ENCODE data around the gene TMED6. TPM values are rescaled to one million over a fixed set of nuclear protein-coding genes. Genes with fewer than 3 reads are reported as not detected.

TMED6 gene
- total and polyA plus RNA-seq, 2 donors from 2014 or later: 2.6 to 11.5 TPM

- no peaks in the 10 kb centered on the region for H3K27me3 ChIP-seq (ENCODE audit: control insufficient read depth, insufficient read depth, low read length)
- H3K9ac ChIP-seq (ENCODE audit: low read length in 3 of 3): peak within 1 kb of the TSS; percentile 80 to 90 (median 85)
- FAIRE-seq (peak; percentile 78), DNase-seq (peak; percentile 97 to 99 (median 98))
- H3K4me3 ChIP-seq (ENCODE audit: low read length in 3 of 3): peak within 1 kb of the TSS; percentile 69 to 86 (median 75)
- no peaks in the 10 kb centered on the region for H3K9me3 ChIP-seq (ENCODE audit: control insufficient read depth in 2 of 3, insufficient read depth in 1 of 3, low read length in 3 of 3)
- H3K4me1 ChIP-seq (ENCODE audit: control insufficient read depth in 2 of 3, insufficient read depth in 2 of 3, low read depth in 1 of 3, low read length in 3 of 3): peaks cover 4 to 14% (median 9%) of the 10 kb centered on the region in 3 donors
- H3K27ac ChIP-seq (ENCODE audit: low read depth in 2 of 2, low read length in 2 of 2): peak within 1 kb of the TSS; percentile 74 to 82
- TF ChIP-seq, protein P1, sequence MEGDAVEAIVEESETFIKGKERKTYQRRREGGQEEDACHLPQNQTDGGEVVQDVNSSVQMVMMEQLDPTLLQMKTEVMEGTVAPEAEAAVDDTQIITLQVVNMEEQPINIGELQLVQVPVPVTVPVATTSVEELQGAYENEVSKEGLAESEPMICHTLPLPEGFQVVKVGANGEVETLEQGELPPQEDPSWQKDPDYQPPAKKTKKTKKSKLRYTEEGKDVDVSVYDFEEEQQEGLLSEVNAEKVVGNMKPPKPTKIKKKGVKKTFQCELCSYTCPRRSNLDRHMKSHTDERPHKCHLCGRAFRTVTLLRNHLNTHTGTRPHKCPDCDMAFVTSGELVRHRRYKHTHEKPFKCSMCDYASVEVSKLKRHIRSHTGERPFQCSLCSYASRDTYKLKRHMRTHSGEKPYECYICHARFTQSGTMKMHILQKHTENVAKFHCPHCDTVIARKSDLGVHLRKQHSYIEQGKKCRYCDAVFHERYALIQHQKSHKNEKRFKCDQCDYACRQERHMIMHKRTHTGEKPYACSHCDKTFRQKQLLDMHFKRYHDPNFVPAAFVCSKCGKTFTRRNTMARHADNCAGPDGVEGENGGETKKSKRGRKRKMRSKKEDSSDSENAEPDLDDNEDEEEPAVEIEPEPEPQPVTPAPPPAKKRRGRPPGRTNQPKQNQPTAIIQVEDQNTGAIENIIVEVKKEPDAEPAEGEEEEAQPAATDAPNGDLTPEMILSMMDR (IDR thresholded peaks at IDR 0.05; ENCODE audit: borderline replicate concordance, extremely low read depth, insufficient read depth): peak; percentile 93
- intact Hi-C loops (cut with DNase I): no loop called here
- H3K36me3 ChIP-seq (ENCODE audit: control insufficient read depth in 2 of 3, insufficient read depth in 3 of 3, low read length in 3 of 3): peaks cover 3 to 32% (median 13%) of the 10 kb centered on the region in 3 donors
Observed at GRCh38 chr16:69339289-69340094, 12.1 kb downstream of the TMED6 start, which contains the start of the genes COG8 and NIP7. COG8 (minus strand) TSS chr16:69339564; CDS start chr16:69339552, 12 bp downstream. NIP7 (plus strand) TSS chr16:69339772; CDS start chr16:69339830, 58 bp downstream.

DNA sequence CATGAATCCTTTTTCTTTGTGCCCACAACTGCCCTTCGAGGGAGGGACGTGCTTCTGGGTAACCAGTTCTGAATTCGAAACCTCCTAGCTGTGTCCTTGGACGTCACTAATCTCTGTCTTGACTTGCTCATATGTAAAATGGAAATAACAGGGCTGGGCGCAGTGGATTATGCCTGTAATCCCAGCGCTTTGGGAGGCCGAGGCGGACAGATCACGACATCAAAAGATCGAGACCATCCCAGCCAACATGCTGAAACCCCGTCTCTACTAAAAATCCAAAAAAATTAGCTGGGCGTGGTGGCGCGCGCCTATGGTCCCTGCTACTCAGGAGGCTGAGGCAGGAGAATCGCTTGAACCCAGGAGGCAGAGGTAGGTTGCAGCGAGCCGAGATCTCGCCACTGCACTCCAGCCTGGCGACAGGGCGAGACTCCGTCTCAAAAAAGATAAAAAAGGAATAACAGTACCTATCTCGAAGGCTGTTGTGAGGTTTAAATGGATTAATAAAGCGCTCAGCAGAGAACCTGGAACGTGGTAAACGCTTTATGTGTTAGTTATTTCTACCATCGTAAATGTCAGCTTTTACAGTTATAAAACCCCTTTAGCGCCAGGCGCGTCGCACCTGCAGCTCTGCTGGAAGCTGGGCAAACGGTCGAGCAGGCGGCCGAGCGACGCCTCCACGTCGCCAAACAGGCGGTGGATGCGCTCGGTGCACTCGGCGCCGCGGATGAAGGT lies 12.9 kb downstream of the TMED6 start:
- peak in 1 of 5 donors; percentile 18 for DNase-seq
- Histone ChIP-seq H3K27ac (ENCODE audit: low read depth in 2 of 2, low read length in 2 of 2) (peak overlapping the region; percentile 74 to 82), H3K4me3 (ENCODE audit: low read length in 3 of 3) (peak overlapping the region; percentile 69 to 86 (median 75)), H3K27me3 (ENCODE audit: control insufficient read depth, insufficient read depth, low read length) (no peaks in the 10 kb centered on the region), H3K9ac (ENCODE audit: low read length in 3 of 3) (peak overlapping the region; percentile 60 to 90 (median 80)), H3K9me3 (ENCODE audit: control insufficient read depth in 2 of 3, insufficient read depth in 1 of 3, low read length in 3 of 3) (no peaks in the 10 kb centered on the region), H3K36me3 (ENCODE audit: control insufficient read depth in 2 of 3, insufficient read depth in 3 of 3, low read length in 3 of 3) (peaks cover 3 to 39% (median 21%) of the 10 kb centered on the region in 3 donors), H3K4me1 (ENCODE audit: control insufficient read depth in 2 of 3, insufficient read depth in 2 of 3, low read depth in 1 of 3, low read length in 3 of 3) (peaks cover 4 to 14% (median 9%) of the 10 kb centered on the region in 3 donors)
- intact Hi-C loops (cut with DNase I): no loop called here
- FAIRE-seq: no peak
- TF ChIP-seq, protein P1 (IDR thresholded peaks at IDR 0.05; ENCODE audit: borderline replicate concordance, extremely low read depth, insufficient read depth): no peak

DNA sequence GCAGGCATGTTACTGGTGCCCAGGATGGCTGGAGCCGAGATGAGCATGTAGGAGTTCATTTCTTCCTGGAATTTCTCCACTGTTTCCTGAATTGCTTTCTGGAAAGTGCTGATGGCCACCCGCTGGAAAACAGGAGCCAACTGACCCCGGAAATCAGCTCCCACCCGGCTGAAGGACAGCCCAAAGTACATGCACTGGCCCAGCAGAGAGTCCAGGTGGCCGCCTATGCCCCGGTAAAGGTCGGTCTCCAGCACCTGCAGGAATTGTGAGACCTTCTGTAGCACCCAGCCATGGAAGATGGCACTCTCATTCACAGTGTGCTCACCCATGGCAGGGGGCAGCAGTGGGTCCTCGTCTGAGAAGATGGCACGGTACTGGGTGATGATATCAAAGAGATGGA lies 16.9 kb downstream of the TMED6 start:
- no peaks in the 10 kb centered on the region for H3K27me3 ChIP-seq (ENCODE audit: control insufficient read depth, insufficient read depth, low read length)
- H3K36me3 ChIP-seq (ENCODE audit: control insufficient read depth in 2 of 3, insufficient read depth in 3 of 3, low read length in 3 of 3): peaks cover 6 to 38% (median 28%) of the 10 kb centered on the region in 3 donors
- no peaks in the 10 kb centered on the region for H3K9me3 ChIP-seq (ENCODE audit: control insufficient read depth in 2 of 3, insufficient read depth in 1 of 3, low read length in 3 of 3)
- peaks cover 0 to 11% (median 5%) of the 10 kb centered on the region in 3 donors for H3K4me1 ChIP-seq (ENCODE audit: control insufficient read depth in 2 of 3, insufficient read depth in 2 of 3, low read depth in 1 of 3, low read length in 3 of 3)
- TF ChIP-seq, protein P1 (IDR thresholded peaks at IDR 0.05; ENCODE audit: borderline replicate concordance, extremely low read depth, insufficient read depth): no peak
- FAIRE-seq: no peak
- peak in 1 of 5 donors; percentile 33 for DNase-seq
- no peak overlapping the region for H3K27ac ChIP-seq (ENCODE audit: low read depth in 2 of 2, low read length in 2 of 2)
- H3K4me3 ChIP-seq (ENCODE audit: low read length in 3 of 3): no peak overlapping the region
- intact Hi-C loops (cut with DNase I): no loop called here
- no peak overlapping the region for H3K9ac ChIP-seq (ENCODE audit: low read length in 3 of 3)

Data from kidney (tissue), 14 donors.